HEK293 (cell line): ENCODE measurements around the gene TGFBI.

Experiments
- CTCF ChIA-PET: fragments of 350-600 bp; formaldehyde crosslinking; extraction: SDS; loops from one replicate; lab custom pipeline; 2021; ENCODE audit warnings: antibody characterized with exemption; lab: Yijun Ruan, JAX
- POLR2A ChIA-PET: fragments of 300-600 bp; formaldehyde crosslinking; extraction: SDS; loops from one replicate; lab custom pipeline; 2020; ENCODE audit warnings: antibody characterized with exemption, inconsistent platforms; lab: Yijun Ruan, JAX
- H3K27ac ChIP-seq: fragments of 200-500 bp; sonication (Bioruptor generic); 2 replicates; pipeline ENCODE4 v1.5.1; 2014; ENCODE audit warnings: low read depth, low read length, control low read depth, inconsistent platforms; ENCODE audit errors: extremely low read depth
- H3K36me3 ChIP-seq, 2 experiments: fragments of 200-500 bp in 1 of 2; sonication (Bioruptor generic) in 1 of 2; 1 replicate in 1 of 2; 2 replicates in 1 of 2; pipeline ENCODE4 v1.5.1; 2014 to 2017; ENCODE audit warnings: inconsistent platforms in 2 of 2, low read length in 2 of 2; ENCODE audit not compliant: control insufficient read depth in 2 of 2, insufficient read depth in 1 of 2
- H3K4me1 ChIP-seq: fragments of 200-500 bp; sonication (Bioruptor generic); 2 replicates; pipeline ENCODE4 v1.5.1; 2014; ENCODE audit warnings: mild to moderate bottlenecking, low read length, inconsistent platforms; ENCODE audit not compliant: control insufficient read depth, insufficient read depth
- H3K4me3 ChIP-seq: 2 replicates; pipeline ENCODE4 v1.5.1; 2011; ENCODE audit warnings: low read depth, mild to moderate bottlenecking, control low read depth, low read length, moderate library complexity
- H3K9me3 ChIP-seq: fragments of 200-500 bp; sonication (Bioruptor generic); 2 replicates; pipeline ENCODE4 v1.5.1; 2014; ENCODE audit warnings: low read depth, low read length, inconsistent platforms; ENCODE audit not compliant: control insufficient read depth, insufficient read depth
- OVOL3 ChIP-seq: fragments of 450-650 bp; formaldehyde crosslinking; IDR thresholded peaks from 2 replicates; pipeline ENCODE4 v1.5.1; 2016; ENCODE audit warnings: missing biosample characterization, missing genetic modification characterization
- WT1 ChIP-seq: fragments of 450-650 bp; formaldehyde crosslinking; IDR thresholded peaks from 2 replicates; pipeline ENCODE4 v1.5.1; 2016; ENCODE audit warnings: missing biosample characterization, missing genetic modification characterization
- ZBTB21 ChIP-seq: fragments of 450-650 bp; formaldehyde crosslinking; IDR thresholded peaks from 2 replicates; pipeline ENCODE4 v1.5.1; 2017; ENCODE audit warnings: missing biosample characterization, missing genetic modification characterization
- ZNF10 ChIP-seq: fragments of 450-650 bp; formaldehyde crosslinking; IDR thresholded peaks from 2 replicates; pipeline ENCODE4 v1.5.1; 2017; ENCODE audit warnings: missing biosample characterization, missing genetic modification characterization
- ZNF221 ChIP-seq: fragments of 450-650 bp; formaldehyde crosslinking; IDR thresholded peaks from 2 replicates; pipeline ENCODE4 v1.5.1; 2017; ENCODE audit warnings: missing biosample characterization, missing genetic modification characterization, borderline replicate concordance
- ZNF311 ChIP-seq: fragments of 450-650 bp; formaldehyde crosslinking; IDR thresholded peaks from 2 replicates; pipeline ENCODE4 v1.5.1; 2017; ENCODE audit warnings: missing biosample characterization, missing genetic modification characterization, borderline replicate concordance
- ZNF354C ChIP-seq: fragments of 450-650 bp; formaldehyde crosslinking; IDR thresholded peaks from 2 replicates; pipeline ENCODE4 v1.5.1; 2016; ENCODE audit warnings: missing biosample characterization, missing genetic modification characterization, low read depth, borderline replicate concordance
- ZNF416 ChIP-seq: fragments of 450-650 bp; formaldehyde crosslinking; IDR thresholded peaks from 2 replicates; pipeline ENCODE4 v1.5.1; 2016; ENCODE audit warnings: missing biosample characterization, missing genetic modification characterization
- ZNF426 ChIP-seq: fragments of 450-650 bp; formaldehyde crosslinking; IDR thresholded peaks from 2 replicates; pipeline ENCODE4 v1.5.1; 2017; ENCODE audit warnings: missing biosample characterization, missing genetic modification characterization, mild to moderate bottlenecking, inconsistent platforms, moderate library complexity
- ZNF558 ChIP-seq: fragments of 450-650 bp; formaldehyde crosslinking; IDR thresholded peaks from 2 replicates; pipeline ENCODE4 v1.5.1; 2016; ENCODE audit warnings: missing biosample characterization, missing genetic modification characterization
- ZNF596 ChIP-seq: fragments of 450-650 bp; IDR thresholded peaks from 2 replicates; pipeline ENCODE4 v1.5.0; 2018; ENCODE audit warnings: missing biosample characterization, mild to moderate bottlenecking, missing genetic modification characterization, moderate library complexity
- ZNF837 ChIP-seq: fragments of 450-650 bp; formaldehyde crosslinking; IDR thresholded peaks from 2 replicates; pipeline ENCODE4 v1.5.1; 2016; ENCODE audit warnings: missing biosample characterization, missing genetic modification characterization
- ZNF843 ChIP-seq: fragments of 450-650 bp; formaldehyde crosslinking; IDR thresholded peaks from 2 replicates; pipeline ENCODE4 v1.5.1; 2016; ENCODE audit warnings: missing biosample characterization, missing genetic modification characterization
- ZSCAN23 ChIP-seq: fragments of 450-650 bp; formaldehyde crosslinking; IDR thresholded peaks from 2 replicates; pipeline ENCODE4 v1.5.1; 2016; ENCODE audit warnings: missing biosample characterization, missing genetic modification characterization
- TF ChIP-seq, protein P1 (sequence below): fragments of 450-650 bp; formaldehyde crosslinking; IDR thresholded peaks from 2 replicates; pipeline ENCODE4 v1.5.1; 2017; ENCODE audit warnings: missing biosample characterization, missing genetic modification characterization
- TF ChIP-seq, protein P2 (sequence below): fragments of 450-650 bp; formaldehyde crosslinking; conservative IDR thresholded peaks from 2 replicates; pipeline ENCODE4 v1.5.1; 2016; ENCODE audit warnings: low read depth, missing biosample characterization, missing genetic modification characterization
- TF ChIP-seq, protein P3 (sequence below): fragments of 450-650 bp; formaldehyde crosslinking; IDR thresholded peaks from 2 replicates; pipeline ENCODE4 v1.5.1; 2016; ENCODE audit warnings: missing biosample characterization, missing genetic modification characterization, low read depth
- TF ChIP-seq, protein P4 (sequence below): fragments of 450-650 bp; formaldehyde crosslinking; IDR thresholded peaks from 2 replicates; pipeline ENCODE4 v1.5.1; 2017; ENCODE audit warnings: missing biosample characterization, missing genetic modification characterization

The TGFBI gene

DNA sequence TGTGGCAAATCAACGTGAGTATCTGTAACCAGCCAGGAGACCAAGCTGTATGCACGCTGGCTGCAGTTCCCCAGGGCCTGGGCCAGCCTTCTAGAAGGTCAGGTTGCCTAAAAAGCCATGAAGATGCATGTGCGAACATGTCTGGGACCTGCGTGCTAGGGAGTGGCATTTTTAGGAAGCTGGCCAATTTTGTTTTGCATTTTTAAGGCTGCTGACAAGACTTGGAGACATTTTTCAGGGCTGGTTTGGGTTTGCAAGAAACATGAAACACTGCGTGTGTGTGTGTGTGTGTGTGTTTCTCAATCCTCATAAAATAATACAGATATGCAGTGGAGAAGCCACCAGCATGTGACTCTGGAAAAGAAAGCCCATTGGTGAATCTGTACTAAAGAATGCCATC lies 5.1 kb downstream of the TGFBI start:
- ChIA-PET POLR2A (no interaction called here), CTCF (no interaction called here)
- Histone ChIP-seq H3K4me3 (no peak overlapping the region), H3K27ac (no peak overlapping the region), H3K9me3 (no peaks in the 10 kb centered on the region), H3K36me3 (no peaks in the 10 kb centered on the region), H3K4me1 (peaks cover 18% of the 10 kb centered on the region)
- TF ChIP-seq, protein P1, sequence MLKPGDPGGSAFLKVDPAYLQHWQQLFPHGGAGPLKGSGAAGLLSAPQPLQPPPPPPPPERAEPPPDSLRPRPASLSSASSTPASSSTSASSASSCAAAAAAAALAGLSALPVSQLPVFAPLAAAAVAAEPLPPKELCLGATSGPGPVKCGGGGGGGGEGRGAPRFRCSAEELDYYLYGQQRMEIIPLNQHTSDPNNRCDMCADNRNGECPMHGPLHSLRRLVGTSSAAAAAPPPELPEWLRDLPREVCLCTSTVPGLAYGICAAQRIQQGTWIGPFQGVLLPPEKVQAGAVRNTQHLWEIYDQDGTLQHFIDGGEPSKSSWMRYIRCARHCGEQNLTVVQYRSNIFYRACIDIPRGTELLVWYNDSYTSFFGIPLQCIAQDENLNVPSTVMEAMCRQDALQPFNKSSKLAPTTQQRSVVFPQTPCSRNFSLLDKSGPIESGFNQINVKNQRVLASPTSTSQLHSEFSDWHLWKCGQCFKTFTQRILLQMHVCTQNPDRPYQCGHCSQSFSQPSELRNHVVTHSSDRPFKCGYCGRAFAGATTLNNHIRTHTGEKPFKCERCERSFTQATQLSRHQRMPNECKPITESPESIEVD (tag by site-specific recombination): no peak
- TF ChIP-seq ZNF843 (tag by site-specific recombination): no peak
- TF ChIP-seq, all 188 proteins: peak for 0

DNA sequence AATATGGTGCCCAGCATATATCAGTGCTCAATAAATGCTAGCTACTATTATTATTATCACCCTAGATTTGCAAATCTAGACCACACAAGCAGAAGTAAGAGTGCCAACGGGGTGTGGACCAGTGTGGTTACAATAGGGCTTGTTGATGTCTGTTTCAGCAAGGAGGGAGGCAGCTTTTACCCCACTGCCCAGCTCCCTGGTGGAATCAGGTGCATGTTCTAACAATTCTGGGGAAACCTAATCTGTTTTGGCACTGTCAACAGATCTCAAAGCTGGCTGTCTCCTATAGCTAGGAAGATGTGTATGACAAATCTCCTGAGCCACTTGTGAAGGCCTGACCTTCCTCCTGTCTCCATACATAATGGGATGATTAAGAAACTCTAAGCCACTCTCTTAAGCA lies 5.7 kb downstream of the TGFBI start:
- ChIA-PET POLR2A (no interaction called here), CTCF (interaction anchor here (1.5 kb wide), 1 partner anchor 41 kb away, joined by 5 read pairs; no protein-coding TSS in a partner anchor)
- no peaks in the 10 kb centered on the region for H3K9me3 ChIP-seq
- TF ChIP-seq WT1 (tag by site-specific recombination): no peak
- TF ChIP-seq, protein P2, sequence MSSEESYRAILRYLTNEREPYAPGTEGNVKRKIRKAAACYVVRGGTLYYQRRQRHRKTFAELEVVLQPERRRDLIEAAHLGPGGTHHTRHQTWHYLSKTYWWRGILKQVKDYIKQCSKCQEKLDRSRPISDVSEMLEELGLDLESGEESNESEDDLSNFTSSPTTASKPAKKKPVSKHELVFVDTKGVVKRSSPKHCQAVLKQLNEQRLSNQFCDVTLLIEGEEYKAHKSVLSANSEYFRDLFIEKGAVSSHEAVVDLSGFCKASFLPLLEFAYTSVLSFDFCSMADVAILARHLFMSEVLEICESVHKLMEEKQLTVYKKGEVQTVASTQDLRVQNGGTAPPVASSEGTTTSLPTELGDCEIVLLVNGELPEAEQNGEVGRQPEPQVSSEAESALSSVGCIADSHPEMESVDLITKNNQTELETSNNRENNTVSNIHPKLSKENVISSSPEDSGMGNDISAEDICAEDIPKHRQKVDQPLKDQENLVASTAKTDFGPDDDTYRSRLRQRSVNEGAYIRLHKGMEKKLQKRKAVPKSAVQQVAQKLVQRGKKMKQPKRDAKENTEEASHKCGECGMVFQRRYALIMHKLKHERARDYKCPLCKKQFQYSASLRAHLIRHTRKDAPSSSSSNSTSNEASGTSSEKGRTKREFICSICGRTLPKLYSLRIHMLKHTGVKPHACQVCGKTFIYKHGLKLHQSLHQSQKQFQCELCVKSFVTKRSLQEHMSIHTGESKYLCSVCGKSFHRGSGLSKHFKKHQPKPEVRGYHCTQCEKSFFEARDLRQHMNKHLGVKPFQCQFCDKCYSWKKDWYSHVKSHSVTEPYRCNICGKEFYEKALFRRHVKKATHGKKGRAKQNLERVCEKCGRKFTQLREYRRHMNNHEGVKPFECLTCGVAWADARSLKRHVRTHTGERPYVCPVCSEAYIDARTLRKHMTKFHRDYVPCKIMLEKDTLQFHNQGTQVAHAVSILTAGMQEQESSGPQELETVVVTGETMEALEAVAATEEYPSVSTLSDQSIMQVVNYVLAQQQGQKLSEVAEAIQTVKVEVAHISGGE (tag by site-specific recombination): no peak
- TF ChIP-seq OVOL3: no peak
- TF ChIP-seq ZNF426 (tag by site-specific recombination): no peak
- TF ChIP-seq ZNF558 (tag by site-specific recombination): no peak
- TF ChIP-seq ZNF311 (tag by site-specific recombination): no peak
- no peak overlapping the region for H3K4me3 ChIP-seq
- no peak overlapping the region for H3K27ac ChIP-seq
- peaks cover 18% of the 10 kb centered on the region for H3K4me1 ChIP-seq
- no peaks in the 10 kb centered on the region for H3K36me3 ChIP-seq

DNA sequence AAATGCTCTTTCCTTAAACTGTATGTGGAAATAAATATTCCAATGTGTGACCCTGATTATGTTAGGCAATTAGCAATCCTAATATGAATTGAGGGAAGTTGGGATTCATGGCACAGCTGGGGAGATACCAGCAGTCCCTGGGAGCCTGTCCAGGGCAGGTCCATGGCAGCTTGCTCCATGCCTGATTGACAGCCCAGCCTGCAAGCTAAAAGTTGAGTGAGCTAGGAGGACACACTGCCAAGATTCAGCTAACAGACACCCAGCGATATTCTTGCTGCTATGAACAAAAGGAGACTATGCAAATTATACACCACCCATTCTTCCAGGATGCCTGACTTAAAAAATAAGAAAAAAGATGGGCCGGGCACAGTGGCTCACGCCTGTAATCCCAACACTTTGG lies 6.2 kb downstream of the TGFBI start:
- Histone ChIP-seq H3K36me3 (no peaks in the 10 kb centered on the region), H3K9me3 (no peaks in the 10 kb centered on the region), H3K27ac (no peak overlapping the region), H3K4me1 (peaks cover 18% of the 10 kb centered on the region), H3K4me3 (no peak overlapping the region)
- TF ChIP-seq ZNF354C (tag by site-specific recombination): no peak
- no peak for TF ChIP-seq ZBTB21 (tag by site-specific recombination)
- TF ChIP-seq, protein P3, sequence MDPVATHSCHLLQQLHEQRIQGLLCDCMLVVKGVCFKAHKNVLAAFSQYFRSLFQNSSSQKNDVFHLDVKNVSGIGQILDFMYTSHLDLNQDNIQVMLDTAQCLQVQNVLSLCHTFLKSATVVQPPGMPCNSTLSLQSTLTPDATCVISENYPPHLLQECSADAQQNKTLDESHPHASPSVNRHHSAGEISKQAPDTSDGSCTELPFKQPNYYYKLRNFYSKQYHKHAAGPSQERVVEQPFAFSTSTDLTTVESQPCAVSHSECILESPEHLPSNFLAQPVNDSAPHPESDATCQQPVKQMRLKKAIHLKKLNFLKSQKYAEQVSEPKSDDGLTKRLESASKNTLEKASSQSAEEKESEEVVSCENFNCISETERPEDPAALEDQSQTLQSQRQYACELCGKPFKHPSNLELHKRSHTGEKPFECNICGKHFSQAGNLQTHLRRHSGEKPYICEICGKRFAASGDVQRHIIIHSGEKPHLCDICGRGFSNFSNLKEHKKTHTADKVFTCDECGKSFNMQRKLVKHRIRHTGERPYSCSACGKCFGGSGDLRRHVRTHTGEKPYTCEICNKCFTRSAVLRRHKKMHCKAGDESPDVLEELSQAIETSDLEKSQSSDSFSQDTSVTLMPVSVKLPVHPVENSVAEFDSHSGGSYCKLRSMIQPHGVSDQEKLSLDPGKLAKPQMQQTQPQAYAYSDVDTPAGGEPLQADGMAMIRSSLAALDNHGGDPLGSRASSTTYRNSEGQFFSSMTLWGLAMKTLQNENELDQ: no peak
- TF ChIP-seq, protein P4, sequence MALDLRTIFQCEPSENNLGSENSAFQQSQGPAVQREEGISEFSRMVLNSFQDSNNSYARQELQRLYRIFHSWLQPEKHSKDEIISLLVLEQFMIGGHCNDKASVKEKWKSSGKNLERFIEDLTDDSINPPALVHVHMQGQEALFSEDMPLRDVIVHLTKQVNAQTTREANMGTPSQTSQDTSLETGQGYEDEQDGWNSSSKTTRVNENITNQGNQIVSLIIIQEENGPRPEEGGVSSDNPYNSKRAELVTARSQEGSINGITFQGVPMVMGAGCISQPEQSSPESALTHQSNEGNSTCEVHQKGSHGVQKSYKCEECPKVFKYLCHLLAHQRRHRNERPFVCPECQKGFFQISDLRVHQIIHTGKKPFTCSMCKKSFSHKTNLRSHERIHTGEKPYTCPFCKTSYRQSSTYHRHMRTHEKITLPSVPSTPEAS (tag by site-specific recombination): no peak
- no peak for TF ChIP-seq ZSCAN23 (tag by site-specific recombination)
- TF ChIP-seq ZNF596 (tag by site-specific recombination): no peak
- no peak for TF ChIP-seq ZNF416 (tag by site-specific recombination)
- TF ChIP-seq ZNF837: no peak
- TF ChIP-seq ZNF221 (tag by site-specific recombination): no peak
- no peak for TF ChIP-seq ZNF10 (tag by site-specific recombination)
- POLR2A ChIA-PET: no interaction called here
- CTCF ChIA-PET: interaction anchor here (1.5 kb wide), 1 partner anchor 42 kb away, joined by 5 read pairs; no protein-coding TSS in a partner anchor
